Choroid plexus epithelial cell (primary cell): Measurements from ENCODE around the gene EGFLAM.
"Not testable (repeated sequence)": the region's sequence is repeated elsewhere in the genome, so short reads cannot be mapped to it uniquely, and the experiment has no call there.

Experiments used
- DNase-seq: peaks from one replicate; pipeline ENCODE4 v3.0.0-alpha.2; 2010; ENCODE audit warnings: low read depth
- H3K4me3 ChIP-seq: 2 replicates; pipeline ENCODE4 v1.5.1; 2011; ENCODE audit warnings: low read depth, mild to moderate bottlenecking, control low read depth, low read length, moderate library complexity
- TF ChIP-seq, protein P1 (sequence below): conservative IDR thresholded peaks from 2 replicates; pipeline ENCODE4 v1.5.1; 2011; ENCODE audit warnings: low read depth, mild to moderate bottlenecking, control low read depth, inconsistent platforms, low read length, moderate library complexity

The EGFLAM gene

DNA sequence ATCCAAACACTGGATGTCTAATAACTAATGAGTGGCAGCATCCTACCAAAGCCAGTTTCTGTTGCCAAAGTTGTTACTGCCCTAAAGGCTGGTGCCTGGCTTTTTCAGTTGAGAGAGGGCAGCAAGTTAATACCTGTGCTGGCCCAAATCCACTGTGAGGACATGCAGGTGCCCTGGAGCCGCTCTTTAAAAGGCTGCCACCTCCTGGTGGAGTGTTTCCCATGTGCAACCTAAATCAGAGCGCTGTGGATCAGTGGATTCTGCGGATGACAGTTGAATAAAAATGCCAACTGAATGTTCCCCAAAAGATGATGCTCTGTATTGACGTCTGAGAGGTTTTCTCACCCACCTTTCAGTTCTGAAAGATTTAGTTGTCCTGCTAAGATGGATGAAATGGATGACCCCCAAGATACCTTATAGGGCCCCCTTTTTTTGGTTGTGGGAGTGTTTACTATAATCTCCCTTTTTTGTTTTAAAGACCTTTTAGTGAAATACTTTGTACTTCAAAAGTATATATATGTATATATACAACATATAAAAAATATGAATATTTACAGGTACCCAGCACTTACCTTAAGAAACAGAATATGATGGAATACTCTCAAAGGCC, 146.4 kb downstream of the EGFLAM start:
- H3K4me3 ChIP-seq, result no peak overlapping the region
- TF ChIP-seq, protein P1, sequence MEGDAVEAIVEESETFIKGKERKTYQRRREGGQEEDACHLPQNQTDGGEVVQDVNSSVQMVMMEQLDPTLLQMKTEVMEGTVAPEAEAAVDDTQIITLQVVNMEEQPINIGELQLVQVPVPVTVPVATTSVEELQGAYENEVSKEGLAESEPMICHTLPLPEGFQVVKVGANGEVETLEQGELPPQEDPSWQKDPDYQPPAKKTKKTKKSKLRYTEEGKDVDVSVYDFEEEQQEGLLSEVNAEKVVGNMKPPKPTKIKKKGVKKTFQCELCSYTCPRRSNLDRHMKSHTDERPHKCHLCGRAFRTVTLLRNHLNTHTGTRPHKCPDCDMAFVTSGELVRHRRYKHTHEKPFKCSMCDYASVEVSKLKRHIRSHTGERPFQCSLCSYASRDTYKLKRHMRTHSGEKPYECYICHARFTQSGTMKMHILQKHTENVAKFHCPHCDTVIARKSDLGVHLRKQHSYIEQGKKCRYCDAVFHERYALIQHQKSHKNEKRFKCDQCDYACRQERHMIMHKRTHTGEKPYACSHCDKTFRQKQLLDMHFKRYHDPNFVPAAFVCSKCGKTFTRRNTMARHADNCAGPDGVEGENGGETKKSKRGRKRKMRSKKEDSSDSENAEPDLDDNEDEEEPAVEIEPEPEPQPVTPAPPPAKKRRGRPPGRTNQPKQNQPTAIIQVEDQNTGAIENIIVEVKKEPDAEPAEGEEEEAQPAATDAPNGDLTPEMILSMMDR, result peak; percentile 50
- DNase-seq, result no peak

DNA sequence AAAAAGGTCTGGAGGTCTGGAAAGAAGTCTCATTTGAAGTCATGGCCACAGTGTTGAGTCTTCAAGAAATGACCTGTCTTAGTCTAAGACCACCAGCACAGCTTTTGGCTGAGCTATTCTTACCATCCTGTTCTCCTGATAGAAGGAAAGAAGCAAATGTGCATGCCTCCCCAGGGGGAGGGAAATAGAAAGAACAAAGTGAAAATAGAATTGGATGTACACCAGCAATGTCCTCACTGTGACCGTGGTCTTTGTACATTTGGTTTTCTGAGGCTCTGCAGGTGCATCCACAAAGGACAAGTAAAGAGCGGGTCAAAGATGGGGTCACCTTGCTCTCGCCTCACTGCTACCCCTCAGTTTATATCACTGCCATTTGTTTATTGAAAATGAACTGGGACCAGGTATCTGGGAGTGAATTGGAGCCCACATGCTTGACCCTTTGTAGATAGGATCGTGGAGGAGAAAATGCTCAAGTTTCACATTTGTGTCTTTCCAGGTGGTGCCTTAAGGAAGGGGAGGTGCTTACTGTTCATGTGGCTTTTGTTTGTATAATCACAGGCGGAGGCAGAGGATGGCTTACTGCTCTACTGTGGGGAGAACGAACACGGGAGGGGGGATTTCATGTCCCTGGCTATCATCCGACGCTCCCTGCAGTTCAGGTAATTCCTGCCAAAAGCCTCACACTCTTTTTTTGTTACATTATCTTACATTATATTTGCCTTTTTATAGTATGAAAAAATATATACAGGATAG, 150.3 kb downstream of the EGFLAM start:
- TF ChIP-seq, protein P1, result no peak
- DNase-seq, result no peak
- no peak overlapping the region for H3K4me3 ChIP-seq

GRCh38 chr5:38410304-38410990, 152.1 kb downstream of the EGFLAM start:
- TF ChIP-seq, protein P1, result no peak
- DNase-seq, result no peak
- H3K4me3 ChIP-seq, result no peak overlapping the region

GRCh38 chr5:38413696-38414095, 155.3 kb downstream of the EGFLAM start:
- H3K4me3 ChIP-seq, result no peak overlapping the region
- no peak for DNase-seq
- TF ChIP-seq, protein P1, result no peak

DNA sequence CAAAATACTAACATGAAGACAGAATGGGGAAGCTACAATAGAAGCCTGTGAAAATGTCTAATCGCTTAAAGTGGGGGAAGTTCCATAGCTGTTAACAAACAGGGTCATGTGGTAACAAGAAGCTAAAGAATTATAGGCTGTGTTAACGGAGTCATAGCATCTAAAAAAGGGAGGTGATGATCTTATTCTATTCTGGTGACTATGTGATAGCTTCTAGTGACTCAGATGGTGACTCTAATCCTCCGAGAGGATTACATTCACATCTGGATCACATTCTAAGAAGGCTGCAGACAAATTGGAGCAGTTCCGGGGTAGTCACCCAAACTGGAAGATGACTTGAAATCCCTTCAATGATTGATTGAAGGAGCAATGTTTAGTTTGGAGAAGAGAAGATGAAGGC, 156.0 kb downstream of the EGFLAM start:
- TF ChIP-seq, protein P1, result no peak
- DNase-seq, result no peak
- no peak overlapping the region for H3K4me3 ChIP-seq

DNA sequence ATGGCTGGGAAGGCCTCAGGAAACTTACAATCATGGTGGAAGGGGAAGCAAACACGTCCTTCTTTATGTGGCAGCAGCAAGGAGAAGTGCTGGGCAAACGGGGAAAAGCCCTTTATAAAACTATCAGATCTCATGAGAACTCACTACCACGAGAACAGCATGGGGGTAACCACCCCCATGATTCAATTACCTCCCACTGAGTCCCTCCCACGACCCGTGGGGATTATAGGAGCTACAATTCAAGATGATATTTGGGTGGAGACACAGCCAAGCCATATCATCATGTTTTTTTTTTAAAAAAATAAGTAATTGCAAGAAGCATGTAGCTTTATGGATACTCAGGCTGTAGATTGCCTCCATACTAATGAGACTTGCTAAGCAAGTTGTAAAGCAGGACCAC, 157.4 kb downstream of the EGFLAM start:
- not testable (repeated sequence) for H3K4me3 ChIP-seq, DNase-seq

GRCh38 chr5:38417658-38418017, 159.3 kb downstream of the EGFLAM start:
- H3K4me3 ChIP-seq, result no peak overlapping the region
- DNase-seq, result no peak
- TF ChIP-seq, protein P1, result no peak
